IMR-90 (cell line): ENCODE results near the gene RNF225.

ENCODE experiments used
- POLR2A ChIP-seq: IDR thresholded peaks from 2 replicates; pipeline ENCODE4 v1.6.1; 2012; ENCODE audit warnings: mild to moderate bottlenecking, low read depth, low read length
- TF ChIP-seq, protein P1 (sequence below): fragments of 150-350 bp; IDR thresholded peaks from 2 replicates; pipeline ENCODE4 v1.6.1; 2017; ENCODE audit warnings: mild to moderate bottlenecking, antibody characterized with exemption, low read length, low read depth

DNA sequence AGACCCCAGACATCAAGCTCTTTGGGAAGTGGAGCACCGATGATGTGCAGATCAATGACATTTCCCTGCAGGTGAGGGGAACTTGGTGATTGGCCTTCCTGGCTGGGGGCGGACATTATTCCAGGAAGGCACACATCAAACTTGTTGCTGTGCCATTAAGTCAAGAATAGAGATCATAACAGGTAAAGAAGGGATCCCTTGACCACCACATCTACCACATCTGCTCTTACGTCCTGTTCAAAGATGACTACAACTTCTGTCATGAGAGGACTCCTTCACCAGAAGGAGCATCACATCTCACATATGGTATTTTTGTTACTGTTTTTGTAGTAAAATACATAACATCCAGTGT lies 7.3 kb upstream of the RNF225 start:
- no peak for TF ChIP-seq POLR2A
- TF ChIP-seq, protein P1, sequence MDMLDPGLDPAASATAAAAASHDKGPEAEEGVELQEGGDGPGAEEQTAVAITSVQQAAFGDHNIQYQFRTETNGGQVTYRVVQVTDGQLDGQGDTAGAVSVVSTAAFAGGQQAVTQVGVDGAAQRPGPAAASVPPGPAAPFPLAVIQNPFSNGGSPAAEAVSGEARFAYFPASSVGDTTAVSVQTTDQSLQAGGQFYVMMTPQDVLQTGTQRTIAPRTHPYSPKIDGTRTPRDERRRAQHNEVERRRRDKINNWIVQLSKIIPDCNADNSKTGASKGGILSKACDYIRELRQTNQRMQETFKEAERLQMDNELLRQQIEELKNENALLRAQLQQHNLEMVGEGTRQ, result no peak
